Islet of Langerhans (tissue), 1 donor: ENCODE data around the gene NDUFC2.
"Not testable (repeated sequence)": the region's sequence is repeated elsewhere in the genome, so short reads cannot be mapped to it uniquely, and the experiment has no call there.

ENCODE experiments used
- FAIRE-seq: peaks from one replicate; lab custom pipeline; 2011; peaks lifted over from hg19 to GRCh38; lab: Jason Lieb, UNC

NDUFC2 gene

DNA sequence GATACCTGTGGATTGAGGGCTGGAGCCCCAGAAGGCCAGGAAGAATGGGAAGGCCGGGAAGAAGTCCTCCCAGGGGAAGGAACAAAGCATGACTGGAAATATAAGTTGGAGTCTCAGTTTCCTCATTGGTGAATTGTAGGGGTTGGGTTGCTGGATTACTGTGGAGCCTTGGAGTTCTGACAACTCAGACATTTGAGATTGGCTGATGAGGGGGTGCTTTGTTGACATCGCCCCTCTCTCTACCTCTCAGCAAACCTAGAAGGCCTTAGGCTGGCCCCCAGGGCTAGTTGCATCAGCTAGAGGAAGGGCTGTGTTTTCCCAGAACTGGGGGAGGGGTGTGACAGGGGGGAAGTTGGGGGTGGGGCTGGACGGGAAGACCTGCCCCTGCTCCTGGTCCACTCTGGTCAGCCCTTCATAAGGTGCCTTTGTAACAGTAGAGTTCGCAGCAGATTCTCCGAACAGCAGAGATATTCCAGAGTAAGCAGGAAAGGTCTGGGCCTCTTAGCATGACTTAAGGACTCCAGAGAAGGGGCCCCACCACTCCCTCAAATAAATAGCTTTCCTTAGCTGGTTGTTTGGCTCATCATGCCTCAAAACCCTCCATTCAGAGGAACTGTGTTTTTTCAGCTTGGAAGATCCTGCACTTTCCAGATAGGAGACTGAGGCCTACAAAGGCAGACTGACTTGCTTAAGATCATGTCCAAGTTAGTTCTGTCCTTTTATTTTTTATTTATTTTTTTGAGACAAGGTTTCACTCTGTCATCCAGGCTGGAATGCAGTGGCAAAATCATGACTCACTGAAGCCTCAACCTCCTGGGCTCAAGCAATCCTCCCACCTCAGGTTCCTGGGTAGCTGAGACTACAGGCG is 28.5 kb downstream of the NDUFC2 start:
- FAIRE-seq: no peak

DNA sequence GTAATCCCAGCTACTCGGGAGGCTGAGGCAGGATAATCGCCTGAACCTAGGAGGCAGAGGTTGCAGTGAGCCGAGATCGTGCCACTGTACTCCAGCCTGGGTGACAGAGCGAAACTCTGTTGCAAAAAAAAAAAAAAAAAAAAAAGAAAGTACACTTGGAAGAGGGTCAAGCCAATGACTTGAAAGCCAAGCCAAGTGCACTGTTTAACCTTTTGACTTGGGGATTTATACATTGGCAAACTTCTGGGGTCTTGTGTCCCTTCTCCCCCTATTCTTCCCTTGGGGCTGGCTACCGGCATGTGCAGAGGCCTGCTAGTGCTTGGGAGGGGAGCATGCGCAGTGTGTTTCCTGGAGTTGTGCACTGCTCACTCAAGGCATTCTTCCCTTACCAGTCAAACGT is 30.3 kb downstream of the NDUFC2 start:
- no peak for FAIRE-seq

GRCh38 chr11:78048561-78048960 is 31.1 kb downstream of the NDUFC2 start:
- no peak for FAIRE-seq

GRCh38 chr11:78046486-78046854 is 33.2 kb downstream of the NDUFC2 start:
- no peak for FAIRE-seq

- FAIRE-seq: no peak
Measured at GRCh38 chr11:78045851-78046485, 33.7 kb downstream of the NDUFC2 start.

DNA sequence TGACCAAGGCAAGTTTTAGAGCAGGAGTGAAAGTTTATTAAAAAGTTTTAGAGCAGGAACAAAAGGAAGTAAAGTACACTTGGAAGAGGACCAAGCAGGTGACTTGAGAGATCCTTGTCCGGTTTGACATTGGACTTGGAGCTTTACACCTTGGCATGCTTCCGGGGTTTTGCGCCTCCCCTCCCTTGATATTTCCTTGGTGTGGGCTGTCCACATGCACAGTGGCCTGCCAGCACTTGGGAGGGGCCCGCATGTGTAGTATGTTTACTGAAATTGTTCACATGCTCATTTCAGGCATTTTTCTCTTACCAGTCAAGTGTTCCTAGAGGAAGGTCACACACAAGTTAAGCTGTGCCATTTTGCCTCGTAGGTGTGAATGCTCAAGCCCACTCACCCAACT is 35.0 kb downstream of the NDUFC2 start:
- no peak for FAIRE-seq

- FAIRE-seq: no peak
Measured at GRCh38 chr11:78041843-78042440, 37.7 kb downstream of the NDUFC2 start.

DNA sequence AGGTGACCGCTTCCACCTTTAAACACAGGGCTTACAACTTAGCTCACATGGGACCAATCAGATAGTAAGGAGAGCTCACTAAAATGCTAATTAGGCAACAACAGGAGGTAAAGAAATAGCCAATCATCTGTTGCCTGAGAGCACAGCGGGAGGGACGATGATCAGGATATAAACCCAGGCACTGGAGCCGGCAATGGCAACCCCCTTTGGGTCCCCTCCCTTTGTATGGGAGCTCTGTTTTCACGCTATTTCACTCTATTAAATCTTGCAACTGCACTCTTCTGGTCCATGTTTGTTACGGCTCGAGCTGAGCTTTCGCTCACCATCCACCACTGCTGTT is 38.3 kb downstream of the NDUFC2 start:
- FAIRE-seq: not testable (repeated sequence)

DNA sequence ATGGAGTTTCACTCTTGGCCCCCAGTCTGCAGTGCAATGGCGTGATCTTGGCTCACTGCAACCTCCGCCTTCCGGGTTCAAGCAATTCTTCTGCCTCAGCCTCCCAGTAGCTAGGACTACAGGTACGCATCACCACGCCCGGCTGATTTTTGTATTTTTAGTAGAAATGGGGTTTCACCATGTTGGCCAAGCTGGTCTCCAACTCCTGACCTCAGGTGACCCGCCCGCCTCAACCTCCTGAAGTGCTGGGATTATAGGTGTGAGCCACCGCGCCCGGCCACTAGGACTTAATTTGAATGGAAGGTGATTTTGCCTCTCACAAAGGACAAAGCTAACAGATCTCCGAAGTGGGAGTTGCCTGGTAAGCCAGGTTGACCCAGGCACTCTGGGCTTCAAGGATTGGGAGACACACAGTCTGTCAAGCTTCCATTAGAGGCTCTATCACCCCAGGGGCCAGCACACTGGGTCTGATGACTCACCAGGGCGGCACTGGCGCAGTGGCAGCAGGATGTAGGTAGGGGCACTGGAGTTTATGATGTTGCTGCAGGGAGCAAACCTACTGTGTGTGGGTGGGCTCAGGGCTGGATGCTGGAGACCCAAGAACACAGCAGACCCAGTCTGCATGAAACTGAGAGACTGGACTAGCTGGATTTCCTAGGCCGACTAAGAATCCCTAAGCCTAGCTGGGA is 38.8 kb downstream of the NDUFC2 start:
- no peak for FAIRE-seq

DNA sequence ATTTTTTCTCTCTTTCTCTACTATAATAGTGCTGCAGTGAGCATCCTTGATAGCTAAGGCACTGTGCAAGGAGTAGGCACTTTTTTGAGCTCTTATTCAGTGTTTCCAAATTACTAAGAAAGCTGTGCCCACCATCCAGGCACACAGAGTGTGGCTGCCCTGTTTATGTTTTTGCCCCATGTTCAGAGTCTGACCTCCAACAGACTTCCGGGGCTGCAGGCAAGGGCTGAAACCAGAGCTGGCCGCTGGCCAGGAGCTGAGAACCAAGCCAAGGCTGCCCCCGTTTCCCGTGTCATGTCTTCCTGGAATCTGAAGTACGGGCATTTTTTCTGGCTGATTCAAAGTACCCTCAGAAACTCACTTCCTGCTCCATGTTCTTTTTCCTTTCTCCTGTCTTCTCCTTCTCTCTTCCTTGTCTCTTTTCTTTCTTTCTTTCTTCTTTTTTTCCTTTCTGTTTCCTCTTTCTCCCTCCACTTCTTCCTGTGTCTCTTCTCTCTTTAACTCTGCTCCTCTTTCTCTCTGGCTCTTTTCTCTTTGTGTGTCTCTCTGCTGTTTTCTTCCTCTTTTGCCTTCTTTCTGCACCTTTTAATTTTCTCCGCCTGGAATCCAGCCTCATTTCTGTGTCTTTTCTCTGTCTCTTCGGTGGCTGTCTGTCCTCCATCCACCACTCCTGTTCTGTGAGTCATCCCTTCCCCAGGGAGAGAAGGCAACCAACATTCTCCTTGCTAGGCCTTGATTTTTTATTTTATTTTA is 39.6 kb downstream of the NDUFC2 start:
- no peak for FAIRE-seq

DNA sequence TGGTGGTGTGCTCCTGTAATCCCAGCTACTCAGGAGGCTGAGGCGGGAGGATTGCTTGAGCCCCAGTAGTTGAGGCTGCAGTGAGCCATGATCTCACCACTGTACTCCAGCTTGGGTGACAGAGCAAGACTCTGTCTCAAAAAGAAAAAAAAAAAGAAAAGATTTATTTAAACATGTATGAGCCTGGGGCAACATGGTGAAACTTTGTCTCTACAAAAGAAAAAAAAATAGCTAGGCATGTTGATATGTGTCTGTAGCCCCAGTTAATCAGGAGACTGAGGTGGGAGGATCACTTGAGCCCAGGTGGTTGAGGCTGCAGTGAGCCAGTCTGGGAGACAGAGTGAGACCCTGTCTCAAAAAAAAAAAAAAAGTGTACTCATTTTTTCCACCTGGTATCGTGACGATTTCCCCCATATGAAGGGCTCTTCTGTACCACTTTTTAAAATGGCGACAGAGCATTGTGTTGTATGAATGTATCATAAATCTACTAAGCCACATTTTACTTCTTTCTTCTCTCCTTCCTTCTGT is 40.2 kb downstream of the NDUFC2 start:
- FAIRE-seq: no peak

DNA sequence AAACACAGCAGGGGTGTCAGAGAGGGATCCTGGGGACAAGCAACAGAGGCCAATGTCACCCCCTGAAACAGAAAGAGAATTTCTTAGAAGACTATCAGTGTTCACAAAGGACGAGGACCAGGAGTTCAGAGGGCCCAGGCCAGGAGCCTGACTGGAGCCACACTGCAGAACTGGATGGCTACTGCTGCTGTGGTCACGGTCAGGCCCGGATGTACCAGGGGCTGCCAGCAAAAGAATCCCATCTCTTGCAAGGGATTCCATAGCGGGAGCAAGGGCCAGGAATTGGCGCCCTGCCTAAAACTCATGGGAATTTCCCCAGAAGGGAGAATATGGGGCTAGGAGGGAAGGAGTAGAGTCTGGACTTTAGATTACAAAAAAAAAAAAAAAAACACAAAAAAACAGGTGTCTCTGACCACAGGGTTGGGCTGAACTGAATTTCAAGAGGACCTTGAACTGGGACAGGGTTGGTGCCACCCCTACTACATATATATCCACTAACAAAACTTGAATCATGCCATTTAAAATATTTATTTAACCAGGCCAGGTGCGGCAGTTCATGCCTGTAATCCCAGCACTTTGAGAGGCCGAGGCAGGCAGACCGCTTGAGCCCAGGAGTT is 40.9 kb downstream of the NDUFC2 start:
- FAIRE-seq: no peak

GRCh38 chr11:78037825-78038620 is 41.6 kb downstream of the NDUFC2 start:
- FAIRE-seq: no peak

- no peak for FAIRE-seq
Measured at GRCh38 chr11:78037056-78037455, 42.6 kb downstream of the NDUFC2 start.

DNA sequence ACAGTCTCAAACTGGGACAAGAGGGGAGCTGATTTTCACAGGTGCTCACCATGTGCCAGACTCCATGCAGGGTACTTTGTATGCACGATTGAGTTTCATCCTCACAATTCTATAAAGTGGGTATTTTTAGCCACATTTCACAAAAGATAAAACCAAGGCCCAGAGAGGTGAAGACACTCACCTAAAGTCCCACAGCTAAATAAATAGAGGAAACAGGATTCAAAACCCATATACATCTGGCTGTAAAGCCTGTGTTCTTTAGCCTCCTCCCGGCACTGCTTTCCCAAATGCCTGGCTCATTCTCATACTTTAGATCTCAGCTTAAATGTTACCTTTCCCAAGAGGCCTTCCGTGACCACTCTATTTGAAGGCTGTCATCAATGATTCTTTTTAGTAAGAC is 43.3 kb downstream of the NDUFC2 start:
- no peak for FAIRE-seq

GRCh38 chr11:78034623-78035022 is 45.0 kb downstream of the NDUFC2 start:
- FAIRE-seq: no peak

DNA sequence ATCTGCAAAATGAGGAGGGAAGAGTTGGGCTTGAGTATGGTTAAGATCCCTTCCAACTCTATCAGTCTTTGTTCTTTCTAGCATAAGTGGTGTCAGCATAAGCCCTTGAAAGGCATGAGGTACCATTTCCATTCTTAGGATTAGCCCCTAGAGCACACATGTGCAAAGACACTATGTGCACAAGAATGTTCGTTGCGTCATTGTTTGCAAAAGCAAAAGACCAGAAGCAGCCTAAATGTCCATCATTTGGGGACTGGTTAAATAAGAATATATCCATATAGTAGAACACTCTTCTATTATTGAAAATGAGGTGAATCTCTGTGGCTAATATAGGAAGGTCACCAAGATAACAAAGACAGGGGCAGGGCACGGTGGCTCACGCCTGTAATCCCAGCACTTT is 46.6 kb downstream of the NDUFC2 start:
- no peak for FAIRE-seq

GRCh38 chr11:78032090-78032489 is 47.6 kb downstream of the NDUFC2 start:
- FAIRE-seq: no peak

DNA sequence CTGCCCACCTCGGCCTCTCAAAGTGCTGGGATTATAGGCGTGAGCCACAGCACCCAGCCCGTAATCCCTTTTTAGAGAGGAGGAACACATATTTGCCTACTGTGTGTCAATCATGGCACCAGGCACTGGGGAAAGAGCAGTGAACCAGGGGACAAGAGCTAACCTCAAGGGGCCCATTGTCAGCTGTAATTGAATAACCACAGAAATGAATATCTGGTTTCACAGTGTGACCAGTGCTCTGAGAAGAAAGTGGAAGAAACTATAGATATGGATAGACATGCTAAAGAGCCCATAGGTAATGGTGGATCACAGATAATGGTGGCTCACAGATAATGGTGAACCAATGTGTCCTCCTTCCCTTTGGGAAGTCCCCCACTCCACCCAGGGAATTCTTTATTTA is 48.0 kb downstream of the NDUFC2 start:
- FAIRE-seq: no peak

DNA sequence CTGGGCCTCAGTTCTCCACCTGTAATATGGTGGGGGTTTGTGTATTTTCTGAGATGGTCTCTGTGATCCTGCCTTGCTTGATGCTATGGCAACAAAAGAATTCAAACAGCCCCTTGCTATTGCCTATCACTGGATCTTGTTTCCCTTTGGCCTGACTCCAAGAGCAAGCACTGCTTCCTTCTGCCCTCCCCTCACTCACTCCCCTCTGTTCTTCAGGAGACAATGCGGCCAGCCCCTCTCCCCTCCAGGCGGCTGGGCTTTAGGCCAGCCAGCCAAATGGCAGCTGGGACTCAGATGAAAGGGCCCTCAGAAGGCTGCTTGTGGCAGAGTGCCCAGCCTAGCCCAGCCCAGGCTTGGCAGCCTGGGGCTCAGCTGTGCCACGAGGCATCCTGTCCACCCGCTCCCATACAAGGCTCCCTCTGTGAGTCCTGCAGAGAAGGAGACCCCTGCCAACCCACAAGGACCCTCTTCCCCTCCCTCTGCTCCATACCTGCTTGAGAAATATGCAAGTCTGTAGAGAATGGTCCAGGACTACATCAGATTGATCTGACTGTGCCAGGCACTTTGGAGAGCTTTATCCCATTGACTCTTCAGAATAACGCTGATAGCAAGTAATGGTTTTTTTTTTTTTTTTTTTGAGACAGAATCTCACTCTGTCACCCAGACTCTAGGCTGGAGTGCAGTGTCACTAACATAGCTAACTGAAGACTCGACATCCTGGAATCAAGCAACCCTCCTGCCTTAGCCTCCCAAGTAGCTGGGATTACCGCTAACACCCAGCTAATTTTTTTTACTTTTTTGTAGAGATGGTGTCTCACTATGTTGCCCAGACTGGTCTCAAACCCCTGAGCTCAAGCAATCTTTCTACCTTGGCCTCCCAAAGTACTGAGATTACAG is 49.0 kb downstream of the NDUFC2 start:
- FAIRE-seq: no peak
